NCI-H187 treated with DMSO at 0.1 percent for 48 hours (cell line): ENCODE results near the gene BPIFB6.

Source experiments
- DNase-seq: peaks from one replicate; lab custom pipeline; 2025; lab: John Stamatoyannopoulos, UW

Gene BPIFB6

GRCh38 chr20:33016581-33017109 is 14.8 kb upstream of the BPIFB6 start:
- no peak for DNase-seq

- no peak for DNase-seq
Measured at GRCh38 chr20:33017542-33017941, 13.9 kb upstream of the BPIFB6 start.

- no peak for DNase-seq
Measured at GRCh38 chr20:33018169-33018931, 13.1 kb upstream of the BPIFB6 start.

DNA sequence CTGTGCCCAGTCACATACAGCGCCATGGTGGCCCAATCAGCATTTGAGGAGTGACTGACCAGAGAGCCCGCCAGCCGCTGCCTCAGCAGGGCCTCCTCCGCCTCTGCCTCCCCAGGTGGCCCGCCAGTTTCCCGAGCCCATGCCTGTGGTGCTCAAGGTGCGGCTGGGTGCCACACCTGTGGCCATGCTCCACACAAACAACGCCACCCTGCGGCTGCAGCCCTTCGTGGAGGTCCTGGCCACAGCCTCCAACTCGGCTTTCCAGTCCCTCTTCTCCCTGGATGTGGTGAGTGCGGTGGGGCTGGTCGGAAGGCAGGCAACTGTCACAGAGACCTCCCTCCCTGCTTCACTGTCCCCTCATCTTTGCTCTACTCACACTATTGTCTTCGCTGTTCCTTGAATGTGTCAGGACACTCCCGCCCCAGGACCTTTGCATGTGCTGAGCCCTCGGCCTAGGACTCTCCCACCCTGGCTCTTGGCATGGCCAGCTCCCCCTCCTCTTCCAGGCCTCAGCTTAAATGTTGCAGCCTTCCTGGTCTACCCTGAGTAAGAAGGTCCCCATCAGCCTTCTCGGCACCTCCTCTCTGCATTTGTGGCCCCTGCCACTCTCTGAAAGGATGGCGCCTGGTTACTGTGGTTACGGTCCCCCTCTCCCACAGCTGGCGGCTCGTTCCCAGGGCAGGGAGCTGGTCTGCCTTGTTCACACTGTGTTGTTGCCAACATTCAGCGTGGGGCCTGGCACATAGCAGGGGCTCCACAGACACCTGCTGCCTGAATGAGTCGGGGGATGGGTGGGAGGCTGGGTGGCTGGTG is 11.8 kb upstream of the BPIFB6 start:
- no peak for DNase-seq

- DNase-seq: no peak
Measured at GRCh38 chr20:33020278-33021161, 10.9 kb upstream of the BPIFB6 start.

- DNase-seq: no peak
Measured at GRCh38 chr20:33021879-33022278, 9.6 kb upstream of the BPIFB6 start.

GRCh38 chr20:33022289-33022688 is 9.2 kb upstream of the BPIFB6 start:
- DNase-seq: no peak

DNA sequence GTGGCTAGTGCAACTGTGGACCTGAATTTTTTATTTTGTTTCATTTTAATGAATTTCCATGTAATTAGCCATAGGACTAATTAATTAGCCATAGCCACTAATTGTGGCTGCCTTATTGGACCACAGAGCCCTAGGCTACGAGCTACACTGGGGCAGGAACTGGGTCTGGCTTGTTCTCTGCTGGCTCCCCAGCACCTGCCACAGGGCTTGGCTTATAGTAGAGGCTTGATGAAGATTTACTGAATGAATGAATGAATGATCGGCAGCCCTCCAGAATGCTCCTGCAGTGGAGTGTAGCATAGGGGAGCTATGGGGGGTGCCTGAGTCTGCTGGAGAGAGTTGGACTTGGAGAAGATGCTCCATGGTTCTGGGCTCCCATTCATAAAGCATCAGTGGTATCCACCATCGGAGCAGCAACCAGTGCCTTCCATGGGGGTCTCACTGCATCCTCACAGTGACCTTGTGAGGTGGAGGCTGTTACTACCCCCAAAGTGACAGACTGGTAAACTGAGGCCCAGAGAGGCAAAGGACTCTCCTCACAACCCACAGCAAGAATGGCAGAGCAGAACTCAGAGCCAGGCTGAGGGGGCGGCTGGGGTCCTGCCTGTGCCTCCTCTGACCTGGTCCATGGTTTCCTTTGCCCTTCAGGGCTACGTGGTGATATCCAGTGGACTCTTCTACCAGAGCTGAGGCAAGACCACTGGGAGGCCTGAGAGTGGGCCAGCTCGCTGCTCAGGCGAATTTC is 8.6 kb upstream of the BPIFB6 start:
- no peak for DNase-seq

GRCh38 chr20:33023439-33024242 is 7.8 kb upstream of the BPIFB6 start:
- DNase-seq: no peak

DNA sequence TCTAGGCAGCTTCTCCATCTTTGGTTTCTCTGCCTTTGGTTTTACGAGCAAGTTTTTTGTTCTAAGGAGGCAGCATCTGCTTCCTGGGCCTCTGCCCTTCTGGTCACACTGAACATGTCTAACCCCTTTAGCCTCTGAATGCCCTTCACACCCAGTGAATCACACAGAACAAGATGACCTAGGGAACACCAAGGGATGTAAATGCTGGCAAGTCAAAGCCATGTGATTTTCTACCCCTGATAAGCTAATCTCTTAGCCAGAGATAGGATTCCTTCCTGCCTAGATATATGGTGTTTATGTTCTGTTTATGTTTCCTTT is 7.2 kb upstream of the BPIFB6 start:
- no peak for DNase-seq

DNA sequence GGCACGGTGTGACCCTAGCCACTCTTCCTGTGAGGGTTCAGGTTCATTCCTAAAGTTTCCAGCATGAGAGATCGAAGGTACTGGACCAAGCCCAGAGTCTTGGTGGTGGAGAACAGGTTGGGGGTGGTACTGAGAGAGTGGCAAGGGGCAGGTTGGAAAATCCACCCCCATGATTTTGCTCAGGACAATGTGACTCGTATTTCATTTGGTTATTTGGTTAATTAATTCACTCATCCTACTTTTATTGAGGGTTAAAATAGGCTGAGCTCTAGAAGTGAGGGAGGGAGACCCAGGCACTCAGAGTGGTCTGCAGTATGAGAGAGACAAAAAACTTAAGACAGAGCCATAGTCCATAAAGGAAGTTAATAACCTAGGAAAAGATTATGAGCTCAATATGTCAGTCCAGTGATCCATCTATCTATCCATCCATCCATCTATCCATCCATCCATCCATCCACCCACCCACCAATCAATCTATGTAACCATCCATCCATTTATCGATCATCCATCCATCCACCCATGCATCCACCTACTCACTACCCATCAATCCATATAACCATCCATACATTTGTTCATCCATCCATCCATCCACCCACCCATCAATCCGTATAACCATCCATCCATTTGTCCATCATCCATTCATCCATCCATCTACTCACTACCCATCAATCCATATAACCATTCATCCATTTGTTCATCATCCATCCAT is 6.7 kb upstream of the BPIFB6 start:
- DNase-seq: no peak

DNA sequence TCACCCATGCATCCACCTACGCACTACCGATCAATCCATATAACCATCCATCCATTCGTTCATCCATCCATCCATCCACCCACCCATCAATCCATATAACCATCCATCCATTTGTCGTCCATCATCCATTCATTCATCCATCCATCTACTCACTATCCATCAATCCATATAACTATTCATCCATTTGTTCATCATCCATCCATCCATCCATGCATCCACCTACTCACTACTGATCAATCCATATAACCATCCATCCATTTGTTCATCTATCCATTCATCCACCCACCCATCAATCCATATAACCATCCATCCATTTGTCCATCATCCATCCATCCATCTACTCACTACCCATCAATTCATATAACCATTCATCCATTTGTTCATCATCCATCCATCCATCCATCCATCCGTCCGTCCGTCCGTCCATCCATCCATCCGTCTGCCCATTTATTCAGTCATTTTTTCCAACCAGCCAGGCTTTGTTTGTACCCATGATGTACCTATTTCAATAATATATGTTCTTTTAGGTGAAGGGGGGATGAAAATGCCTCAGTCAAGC is 6.1 kb upstream of the BPIFB6 start:
- no peak for DNase-seq

DNA sequence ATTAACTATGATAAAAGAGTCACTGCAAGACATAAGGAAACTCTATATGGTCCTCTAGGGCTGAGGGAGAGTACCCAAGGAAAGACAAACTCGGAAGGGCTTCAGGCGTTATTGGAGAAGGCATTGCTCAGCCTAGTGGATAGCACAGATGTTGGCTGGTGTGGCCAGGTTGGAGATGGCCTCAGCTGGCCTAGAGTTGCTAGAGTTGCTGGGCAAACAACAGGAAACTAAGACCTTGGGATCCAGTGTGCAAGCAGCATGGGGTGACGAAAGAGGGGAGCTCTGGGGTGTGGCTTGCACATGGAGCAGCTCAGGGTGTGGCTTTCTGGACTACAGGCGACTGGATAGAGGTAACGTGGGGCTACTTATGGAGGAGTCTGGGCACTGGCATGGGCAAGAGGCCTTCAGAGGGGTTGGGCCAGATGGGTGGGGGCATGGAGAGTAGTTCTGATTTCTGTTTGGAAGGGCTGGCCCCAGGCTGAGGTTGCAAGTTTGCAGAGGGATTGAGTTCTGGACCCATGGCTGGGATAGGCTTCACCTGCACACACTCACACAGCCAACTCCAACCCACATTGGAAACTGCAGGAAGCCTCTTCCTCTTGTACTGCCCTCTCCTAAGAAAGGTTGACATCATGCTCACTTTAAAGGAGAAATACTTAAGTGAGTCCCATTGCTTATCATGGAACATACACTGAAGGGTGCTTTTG is 5.2 kb upstream of the BPIFB6 start:
- DNase-seq: no peak

- no peak for DNase-seq
Measured at GRCh38 chr20:33026779-33027759, 4.4 kb upstream of the BPIFB6 start.

GRCh38 chr20:33027769-33028751 is 3.4 kb upstream of the BPIFB6 start:
- DNase-seq: no peak

DNA sequence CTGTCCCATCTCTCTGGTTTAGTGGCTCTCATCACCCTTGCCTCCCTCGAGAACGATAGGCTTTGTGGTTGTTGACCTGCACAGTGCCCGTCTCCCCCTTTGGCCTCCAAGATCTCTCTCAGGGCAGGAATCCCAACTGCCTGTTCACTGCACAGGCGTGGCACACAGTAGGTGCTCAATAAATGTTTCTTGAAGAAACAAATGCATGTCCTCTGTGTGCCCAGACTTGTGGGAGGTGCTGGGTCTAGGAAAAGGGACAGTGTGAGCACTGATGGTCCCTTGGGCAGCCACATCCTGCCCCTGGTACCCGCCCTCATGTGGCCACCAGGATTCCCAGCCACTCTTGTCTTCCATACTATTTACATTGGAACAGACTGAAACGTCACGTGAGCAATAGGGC is 2.6 kb upstream of the BPIFB6 start:
- DNase-seq: no peak

DNA sequence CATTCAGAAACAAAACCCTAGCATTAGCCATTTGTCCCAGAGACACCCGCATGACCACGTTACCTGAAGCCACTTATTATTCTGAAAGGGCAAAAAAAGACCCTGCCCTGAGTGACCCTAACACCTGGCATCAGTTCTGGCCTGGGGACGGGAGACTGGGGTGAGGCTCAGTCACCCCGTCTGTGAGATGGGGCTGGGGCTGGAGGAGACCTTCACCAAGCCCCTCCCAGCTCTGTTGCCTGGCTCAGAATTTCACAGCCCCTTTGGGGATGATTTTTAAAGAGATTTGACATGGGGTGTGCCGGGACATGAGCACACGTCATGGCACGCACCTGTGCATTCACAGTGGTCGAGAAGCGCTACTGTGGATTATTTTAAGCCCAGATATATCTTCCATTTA is 1.4 kb upstream of the BPIFB6 start:
- DNase-seq: no peak
